Endometrium (tissue), 2 donors: ENCODE results near the gene ELOVL5.
"Not testable (repeated sequence)": the region's sequence is repeated elsewhere in the genome, so short reads cannot be mapped to it uniquely, and the experiment has no call there.

Source experiments
- FAIRE-seq: peaks from 2 replicates; lab custom pipeline; 2012; peaks lifted over from hg19 to GRCh38; lab: Jason Lieb, UNC
- donor health status: control.
- donor health status: control.

The ELOVL5 gene

GRCh38 chr6:53304953-53305352 lies 43.8 kb downstream of the ELOVL5 start:
- FAIRE-seq = not testable (repeated sequence)

GRCh38 chr6:53302678-53303360 lies 45.9 kb downstream of the ELOVL5 start:
- no peak for FAIRE-seq

GRCh38 chr6:53301801-53302537 lies 46.8 kb downstream of the ELOVL5 start:
- no peak for FAIRE-seq

- no peak for FAIRE-seq
Observed at GRCh38 chr6:53300656-53301551, 47.8 kb downstream of the ELOVL5 start.

GRCh38 chr6:53299331-53300005 lies 49.3 kb downstream of the ELOVL5 start:
- FAIRE-seq = no peak

- no peak for FAIRE-seq
Observed at GRCh38 chr6:53297004-53297403, 51.7 kb downstream of the ELOVL5 start.

GRCh38 chr6:53295176-53295575 lies 53.6 kb downstream of the ELOVL5 start:
- no peak for FAIRE-seq

- no peak for FAIRE-seq
Observed at GRCh38 chr6:53294611-53295010, 54.1 kb downstream of the ELOVL5 start.

- no peak for FAIRE-seq
Observed at GRCh38 chr6:53294095-53294494, 54.7 kb downstream of the ELOVL5 start.

- no peak for FAIRE-seq
Observed at GRCh38 chr6:53293691-53294090, 55.1 kb downstream of the ELOVL5 start.

- FAIRE-seq = no peak
Observed at GRCh38 chr6:53290537-53291510, 57.9 kb downstream of the ELOVL5 start.

- no peak for FAIRE-seq
Observed at GRCh38 chr6:53287336-53288225, 61.2 kb downstream of the ELOVL5 start.

- no peak for FAIRE-seq
Observed at GRCh38 chr6:53284901-53285300, 63.8 kb downstream of the ELOVL5 start.

- no peak for FAIRE-seq
Observed at GRCh38 chr6:53282741-53283140, 66.0 kb downstream of the ELOVL5 start.

GRCh38 chr6:53282234-53282633 lies 66.5 kb downstream of the ELOVL5 start:
- FAIRE-seq = no peak

GRCh38 chr6:53281518-53282215 lies 67.1 kb downstream of the ELOVL5 start:
- no peak for FAIRE-seq

- no peak for FAIRE-seq
Observed at GRCh38 chr6:53280207-53280606, 68.5 kb downstream of the ELOVL5 start.

GRCh38 chr6:53279293-53279692 lies 69.5 kb downstream of the ELOVL5 start:
- FAIRE-seq = no peak

- FAIRE-seq = no peak
Observed at GRCh38 chr6:53273370-53273769, 75.4 kb downstream of the ELOVL5 start.
